ENCODE results near the gene SEMA3A.
"Not testable (repeated sequence)": the region's sequence is repeated elsewhere in the genome, so short reads cannot be mapped to it uniquely, and the experiment has no call there.

SEMA3A gene

DNA sequence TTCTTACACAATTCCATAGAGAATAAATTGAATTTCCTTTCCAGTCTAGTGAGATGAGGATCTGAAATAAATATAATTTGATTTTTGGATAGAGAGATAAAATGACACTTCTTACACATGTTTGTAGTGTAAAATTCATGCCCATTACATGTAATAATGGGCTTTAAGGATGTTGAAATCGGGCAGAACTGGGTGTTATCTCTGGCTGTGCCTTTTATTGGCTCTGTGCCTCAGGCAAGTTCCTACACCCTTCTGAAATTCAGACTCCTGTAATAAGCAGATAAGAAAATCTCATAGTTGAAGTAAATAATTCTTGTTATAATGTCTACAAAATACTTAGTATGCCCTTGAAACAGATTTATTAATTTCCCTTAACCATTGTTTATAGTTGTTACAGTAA, 125.6 kb downstream of the SEMA3A start:
- DNase-seq (ENCODE audit: low read depth, low spot score): no peak

DNA sequence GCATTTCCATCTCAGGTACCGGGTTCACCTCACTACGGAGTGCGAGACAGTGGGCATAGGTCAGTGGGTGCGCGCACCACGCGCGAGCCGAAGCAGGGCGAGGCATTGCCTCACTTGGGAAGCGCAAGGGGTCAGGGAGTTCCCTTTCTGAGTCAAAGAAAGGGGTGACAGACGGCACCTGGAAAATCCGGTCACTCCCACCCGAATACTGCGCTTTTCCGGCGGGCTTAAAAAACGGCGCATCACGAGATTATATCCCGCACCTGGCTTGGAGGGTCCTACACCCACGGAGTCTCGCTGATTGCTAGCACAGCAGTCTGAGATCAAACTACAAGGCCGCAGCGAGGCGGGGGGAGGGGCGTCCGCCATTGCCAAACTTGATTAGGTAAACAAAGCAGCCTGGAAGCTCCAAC, 132.1 kb downstream of the SEMA3A start:
- not testable (repeated sequence) for DNase-seq (ENCODE audit: low read depth, low spot score)

DNA sequence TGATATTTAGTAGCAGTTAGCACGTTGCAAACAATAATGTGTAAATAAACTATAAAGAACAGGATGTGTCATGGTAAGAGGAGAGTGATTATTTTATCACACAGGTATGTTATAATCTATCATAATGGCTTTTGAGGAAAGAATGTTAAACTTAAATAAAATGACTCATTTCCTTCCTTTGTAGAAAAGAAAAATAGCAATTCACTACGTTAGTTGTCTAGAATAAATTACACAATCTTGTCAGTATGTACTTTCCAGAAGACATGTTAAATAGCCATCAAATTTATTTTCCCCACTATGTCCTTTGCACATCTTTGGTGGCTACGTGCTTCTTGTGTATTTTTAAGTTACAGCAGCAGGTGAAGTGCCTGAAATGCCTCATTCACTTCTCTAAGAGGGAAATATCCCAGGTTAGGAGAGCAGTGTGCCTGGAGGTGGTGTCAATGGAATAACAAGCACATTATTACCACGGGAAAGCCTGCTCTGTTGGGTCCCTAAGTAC, 133.8 kb downstream of the SEMA3A start:
- peak; percentile 26 for DNase-seq (ENCODE audit: low read depth, low spot score)

DNA sequence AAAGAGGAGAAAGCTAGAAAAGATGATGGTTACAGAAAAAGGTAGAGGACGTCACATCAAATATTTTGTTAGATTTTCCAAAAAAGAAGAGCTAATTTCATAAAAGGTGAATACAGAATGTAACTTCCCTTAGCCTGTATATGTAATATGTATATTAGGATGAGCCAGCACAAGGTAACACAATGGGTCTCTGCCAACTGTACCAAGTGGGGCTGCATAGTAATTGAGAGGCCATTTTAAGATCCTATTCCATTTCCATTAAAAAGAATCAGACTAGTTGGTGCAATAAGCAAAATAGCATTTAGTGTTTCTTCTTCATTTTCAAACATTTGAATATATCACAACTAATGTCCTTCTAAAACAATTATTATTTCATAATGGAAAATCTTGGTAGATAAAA, 134.6 kb downstream of the SEMA3A start:
- DNase-seq (ENCODE audit: low read depth, low spot score): no peak

DNA sequence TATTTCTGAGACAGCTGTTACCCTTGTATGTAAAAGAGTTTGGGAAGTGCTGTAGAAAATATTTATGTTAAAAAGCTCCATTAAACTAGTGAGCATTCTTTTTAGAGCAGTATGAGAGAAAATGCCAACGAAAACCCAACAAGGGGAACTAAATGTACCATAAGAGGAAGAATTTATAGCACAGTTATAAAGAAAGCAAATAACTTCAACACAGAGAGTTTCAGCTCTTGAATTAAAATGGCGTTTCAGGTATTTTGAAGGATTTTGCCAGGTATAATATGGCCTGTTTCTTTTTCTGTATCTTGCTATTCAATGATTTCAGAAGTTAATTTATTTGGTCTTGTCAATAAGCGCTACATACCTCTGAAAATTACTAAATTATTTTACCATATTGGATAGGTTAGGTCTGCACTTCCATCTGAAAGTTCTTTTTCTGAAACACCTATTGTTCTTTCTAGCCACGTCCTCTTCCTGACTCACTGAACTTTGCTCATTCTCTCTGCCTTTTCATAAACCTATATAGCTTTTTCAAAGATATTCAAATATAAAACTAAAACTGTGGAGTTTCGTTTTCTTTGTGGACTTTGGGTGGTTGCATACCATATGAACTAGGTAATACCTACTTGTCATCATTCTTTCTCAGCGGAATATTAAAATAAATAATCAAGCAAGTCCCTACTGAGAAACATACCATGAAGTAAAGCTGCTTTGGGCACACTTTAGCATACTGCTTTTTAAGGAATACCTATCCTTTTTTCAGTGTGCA, 136.1 kb downstream of the SEMA3A start:
- DNase-seq (ENCODE audit: low read depth, low spot score): peak; percentile 55

DNA sequence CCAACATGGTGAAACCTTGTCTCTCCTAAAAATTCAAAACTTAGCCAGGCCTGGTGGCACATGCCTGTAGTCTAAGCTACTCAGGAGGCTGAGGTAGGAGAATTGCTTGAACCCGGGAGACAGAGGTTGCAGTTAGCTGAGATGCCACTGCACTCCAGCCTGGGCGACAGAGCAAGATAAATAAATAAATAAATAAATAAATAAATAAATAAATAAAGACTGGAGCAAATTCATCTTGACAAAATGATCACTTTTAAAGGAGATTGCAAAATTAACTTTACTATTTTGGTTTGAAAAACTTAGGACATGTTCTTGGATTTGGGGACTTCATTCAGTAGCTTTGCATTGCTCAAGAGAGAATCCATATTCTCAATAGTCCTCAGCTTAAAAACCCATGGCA, 137.0 kb downstream of the SEMA3A start:
- no peak for DNase-seq (ENCODE audit: low read depth, low spot score)

DNA sequence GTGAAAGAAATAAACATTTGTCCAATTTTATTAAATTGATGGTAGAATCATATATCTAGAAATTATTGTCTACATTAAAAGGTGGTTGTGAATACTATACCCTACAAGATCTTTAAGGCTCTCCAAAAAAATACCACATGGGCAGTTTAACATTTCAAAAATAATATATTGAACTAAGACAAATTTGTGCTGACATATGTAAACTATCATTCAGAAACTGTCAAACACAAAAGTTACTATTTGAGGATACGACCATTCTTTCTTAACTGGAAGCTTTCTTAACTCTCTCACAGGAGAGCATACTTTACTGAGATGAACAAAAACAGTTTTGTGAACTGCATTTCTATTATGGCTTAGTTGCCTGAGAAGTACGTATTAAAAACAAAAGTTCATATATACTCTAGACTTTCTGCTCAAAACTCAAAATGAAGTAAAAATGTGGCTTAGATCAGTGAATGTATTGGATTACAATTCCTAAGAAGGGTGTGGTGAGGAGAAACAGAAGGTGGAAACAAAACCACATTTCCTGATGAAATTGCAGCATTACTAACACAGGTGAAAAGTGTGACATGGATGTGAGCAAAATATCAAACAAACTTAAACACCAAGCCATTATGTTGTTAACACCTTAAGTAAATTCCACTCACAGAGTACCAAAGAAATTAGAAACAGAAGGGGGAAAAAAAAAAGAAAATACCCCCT, 138.5 kb downstream of the SEMA3A start:
- no peak for DNase-seq (ENCODE audit: low read depth, low spot score)

DNA sequence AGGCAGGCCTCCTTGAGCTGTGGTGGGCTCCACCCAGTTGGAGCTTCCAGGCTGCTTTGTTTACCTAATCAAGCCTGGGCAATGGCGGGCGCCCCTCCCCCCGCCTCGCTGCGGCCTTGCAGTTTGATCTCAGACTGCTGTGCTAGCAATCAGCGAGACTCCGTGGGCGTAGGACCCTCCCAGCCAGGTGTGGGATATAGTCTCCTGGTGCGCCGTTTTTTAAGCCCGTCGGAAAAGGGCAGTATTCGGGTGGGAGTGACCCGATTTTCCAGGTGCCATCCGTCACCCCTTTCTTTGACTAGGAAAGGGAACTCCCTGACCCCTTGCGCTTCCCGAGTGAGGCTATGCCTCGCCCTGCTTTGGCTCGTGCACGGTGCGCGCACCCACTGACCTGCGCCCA, 139.4 kb downstream of the SEMA3A start:
- DNase-seq (ENCODE audit: low read depth, low spot score): not testable (repeated sequence)

DNA sequence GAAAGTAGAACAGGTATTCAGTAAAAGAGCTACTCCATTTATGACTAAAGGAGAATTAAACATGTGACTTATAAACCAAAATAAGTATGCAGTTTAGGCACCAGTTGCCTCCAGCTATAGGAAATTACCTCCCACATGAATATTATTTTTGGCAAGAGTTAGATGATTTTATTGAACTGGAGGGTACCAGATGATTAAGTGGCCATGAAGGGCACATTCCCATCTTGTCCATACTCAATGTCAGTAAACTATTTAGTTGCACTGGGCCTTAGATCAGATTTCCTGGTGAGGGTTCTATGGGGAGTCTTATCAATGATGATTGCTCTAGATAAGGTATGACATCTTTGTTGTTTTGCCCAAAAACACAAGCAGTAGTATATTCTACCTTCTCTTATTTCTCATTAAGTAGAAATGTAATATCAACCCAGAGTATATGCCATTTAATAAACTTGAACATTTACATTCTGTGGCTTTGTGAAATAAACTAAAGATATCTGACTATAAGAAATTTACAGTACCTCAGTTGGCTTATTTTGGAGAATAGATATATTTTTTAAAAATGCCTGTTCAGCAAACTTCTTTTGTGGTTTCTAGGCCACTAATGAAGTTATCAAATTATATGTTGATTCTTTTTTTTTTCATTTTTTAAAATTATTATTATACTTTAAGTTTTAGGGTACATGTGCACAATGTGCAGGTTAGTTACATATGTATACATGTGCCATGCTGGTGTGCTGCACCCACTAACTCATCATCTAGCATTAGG, 145.3 kb downstream of the SEMA3A start:
- no peak for DNase-seq (ENCODE audit: low read depth, low spot score)

DNA sequence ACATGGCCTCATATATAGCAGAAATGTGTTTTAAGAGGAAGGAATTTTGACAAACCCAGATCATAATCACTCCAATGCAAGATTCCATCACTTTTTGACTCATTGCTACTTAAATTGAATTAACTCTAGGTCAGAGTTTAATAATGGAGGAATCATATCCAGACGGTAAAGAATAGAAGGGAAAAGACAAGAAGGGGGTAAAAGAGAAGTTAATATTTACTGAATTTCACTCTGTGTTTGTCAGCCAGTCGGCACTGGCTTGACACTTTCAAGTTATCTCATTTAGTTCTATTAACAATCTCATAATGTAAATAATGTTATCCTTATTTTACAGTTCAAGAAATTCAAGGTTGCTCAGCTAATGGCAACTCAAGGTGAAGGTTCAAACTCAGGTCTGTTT, 147.5 kb downstream of the SEMA3A start:
- DNase-seq (ENCODE audit: low read depth, low spot score): no peak

DNA sequence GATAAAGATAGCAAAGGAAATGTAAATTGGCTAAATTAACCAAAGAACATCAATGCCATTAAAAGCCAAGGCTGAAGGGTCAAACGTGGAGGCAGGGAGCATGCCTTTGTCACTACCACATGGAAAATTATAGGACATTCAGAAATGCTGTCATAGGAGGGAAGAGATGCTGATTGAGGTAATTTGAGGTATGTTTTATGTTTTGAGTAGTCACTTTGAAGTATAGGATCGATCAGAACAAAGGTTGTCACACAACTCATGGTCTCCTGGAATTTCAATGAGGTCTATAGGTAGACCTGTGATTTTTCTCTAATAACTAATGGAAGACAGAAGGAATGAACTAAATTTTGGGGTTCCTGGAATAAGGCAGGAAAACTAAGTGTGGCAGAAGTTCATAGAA, 149.8 kb downstream of the SEMA3A start:
- DNase-seq (ENCODE audit: low read depth, low spot score): no peak

DNA sequence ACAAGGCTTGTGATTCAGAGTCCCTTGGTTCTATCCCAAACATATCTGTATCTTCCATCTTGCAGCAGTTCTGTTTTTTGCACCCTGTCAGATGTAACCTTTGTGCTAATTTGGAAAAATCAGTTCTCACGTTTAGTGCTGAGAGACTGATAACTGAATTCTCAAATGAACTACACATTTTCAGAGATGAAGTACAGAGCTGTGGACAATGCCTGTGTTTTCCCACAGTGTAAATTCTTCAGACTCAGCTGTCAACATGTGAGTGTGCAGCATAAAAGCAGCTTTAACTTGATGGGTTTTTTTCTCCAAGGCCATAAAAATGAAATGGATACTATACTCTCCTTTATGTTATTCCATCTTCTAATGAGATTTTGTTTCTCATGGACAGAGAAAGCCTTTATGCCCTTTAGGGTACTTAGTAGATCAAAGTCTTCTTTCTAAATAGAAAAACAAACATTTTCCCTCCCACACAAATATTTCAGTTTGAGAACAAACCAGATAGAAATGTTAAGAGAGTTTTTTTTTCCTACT, 150.9 kb downstream of the SEMA3A start:
- DNase-seq (ENCODE audit: low read depth, low spot score): no peak

DNA sequence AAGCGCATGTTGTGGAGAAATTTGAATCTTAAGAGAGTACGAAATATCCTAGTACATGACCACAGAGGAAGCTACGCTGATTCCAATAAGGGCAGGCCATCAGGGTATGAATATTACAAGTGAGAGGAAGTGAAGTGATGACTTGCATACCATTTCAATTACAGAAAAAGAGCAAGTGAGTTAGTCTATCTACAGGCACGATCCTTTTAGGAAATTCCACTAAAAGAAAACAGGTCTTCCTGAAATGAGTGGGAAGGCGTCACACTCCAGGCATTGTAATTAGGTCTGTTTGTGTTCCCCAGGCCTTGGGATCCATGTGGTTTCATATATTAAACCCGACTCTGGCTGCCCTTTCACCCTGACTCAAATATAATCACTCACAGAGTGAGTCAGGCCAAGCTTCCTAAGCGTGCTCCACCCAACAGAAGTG, 152.5 kb downstream of the SEMA3A start:
- DNase-seq (ENCODE audit: low read depth, low spot score): peak; percentile 57

DNA sequence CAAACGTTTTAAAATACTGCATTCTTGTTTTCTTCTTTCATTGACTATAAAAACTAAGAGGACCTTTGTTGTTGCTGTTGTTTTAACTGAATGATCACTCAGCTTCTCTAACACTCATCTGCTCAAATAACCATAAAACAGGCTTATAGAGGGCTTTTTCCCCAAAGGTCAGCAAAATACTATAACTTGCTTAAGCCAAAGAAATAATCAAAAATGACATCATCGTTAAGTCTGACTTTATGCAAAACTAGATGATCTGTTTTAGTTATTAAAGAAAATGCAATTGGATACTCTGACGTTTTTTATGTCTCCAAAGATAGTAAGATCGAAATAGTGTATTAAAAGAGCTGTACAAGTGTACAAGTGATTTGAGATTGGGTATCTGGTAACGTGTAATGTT, 152.9 kb downstream of the SEMA3A start:
- no peak for DNase-seq (ENCODE audit: low read depth, low spot score)

DNA sequence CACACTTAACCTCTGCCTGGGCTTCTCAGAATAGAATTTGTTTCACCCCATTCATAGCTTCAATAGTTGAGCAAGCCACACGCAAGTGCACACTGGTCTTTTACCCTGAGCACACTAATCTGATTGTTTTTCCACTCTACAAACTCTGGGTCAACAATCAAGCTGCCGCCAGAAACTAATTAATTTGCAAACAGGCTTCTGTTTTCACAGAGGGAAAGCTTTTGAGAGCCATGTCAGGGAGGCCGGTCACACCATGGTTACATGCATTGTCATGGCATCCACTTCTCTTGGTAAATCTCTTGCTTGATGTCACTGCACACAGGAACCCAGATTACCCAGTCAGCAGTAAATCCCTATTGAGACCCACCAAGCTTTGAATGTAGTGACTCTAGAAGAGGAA, 154.2 kb downstream of the SEMA3A start:
- peak; percentile 34 for DNase-seq (ENCODE audit: low read depth, low spot score)

DNA sequence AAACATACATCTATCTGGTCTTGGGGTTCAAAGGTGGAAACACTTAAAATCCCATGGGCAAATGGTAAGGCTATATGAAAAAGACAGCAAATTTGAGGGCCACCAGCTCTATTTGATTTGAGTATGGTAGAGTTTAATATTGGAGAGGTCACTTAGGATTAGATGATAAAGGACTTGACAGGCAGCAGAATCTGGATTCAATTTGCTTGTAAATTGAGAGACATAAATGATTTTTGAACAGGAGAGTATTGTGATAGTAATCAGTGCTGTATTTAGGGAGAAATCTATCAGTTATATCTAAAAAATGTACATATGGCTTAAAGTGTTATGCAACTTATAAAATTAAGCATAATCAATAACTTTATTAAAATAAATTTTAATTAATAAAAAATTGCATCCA, 155.2 kb downstream of the SEMA3A start:
- DNase-seq (ENCODE audit: low read depth, low spot score): no peak

DNA sequence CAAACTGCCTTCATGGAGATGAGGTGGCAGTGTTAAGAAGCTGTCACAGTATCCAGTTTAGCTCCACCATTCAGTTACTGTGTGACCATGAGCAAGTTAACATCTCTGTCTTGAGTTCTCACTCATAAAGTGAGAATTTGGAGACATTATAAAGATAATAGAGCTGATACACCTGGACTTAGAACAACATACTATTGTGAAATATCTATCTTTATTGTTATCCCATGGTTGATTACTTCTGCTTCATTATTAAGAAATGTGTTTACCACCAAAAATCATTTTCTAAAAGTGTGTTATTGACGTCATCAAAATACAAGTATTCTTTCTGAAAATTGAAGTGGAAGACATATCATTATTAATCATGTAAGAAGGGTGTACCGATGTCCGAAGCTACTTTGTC, 166.9 kb downstream of the SEMA3A start:
- no peak for DNase-seq (ENCODE audit: low read depth, low spot score)

DNA sequence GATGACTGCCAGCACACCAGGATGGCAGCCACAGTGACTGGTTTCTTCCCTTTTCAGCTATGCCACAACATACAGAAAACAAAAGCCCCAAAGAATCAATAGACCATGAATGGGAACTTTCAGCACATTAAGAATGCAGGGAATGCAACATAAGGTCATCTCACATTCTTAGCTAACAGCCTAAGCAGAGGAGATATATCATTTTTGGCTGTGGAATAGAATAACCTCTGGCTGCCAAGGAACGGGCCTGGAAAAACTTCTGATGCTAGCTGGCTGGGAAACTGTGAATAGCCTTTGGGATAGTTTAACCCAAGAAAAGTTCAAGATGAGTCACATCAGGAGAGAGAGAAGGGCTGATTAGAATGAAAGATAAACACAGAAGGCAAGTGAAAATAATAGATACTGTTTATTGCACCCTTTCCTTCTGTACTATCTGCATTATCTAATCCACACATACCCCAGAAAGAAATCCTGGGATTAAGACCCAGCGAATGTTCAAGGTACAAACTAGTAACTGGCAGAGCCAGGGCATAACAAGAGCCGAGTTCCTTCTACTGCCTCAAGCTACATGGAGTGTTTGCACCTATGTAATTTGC, 169.2 kb downstream of the SEMA3A start:
- peak; percentile 95 for DNase-seq (ENCODE audit: low read depth, low spot score)

DNA sequence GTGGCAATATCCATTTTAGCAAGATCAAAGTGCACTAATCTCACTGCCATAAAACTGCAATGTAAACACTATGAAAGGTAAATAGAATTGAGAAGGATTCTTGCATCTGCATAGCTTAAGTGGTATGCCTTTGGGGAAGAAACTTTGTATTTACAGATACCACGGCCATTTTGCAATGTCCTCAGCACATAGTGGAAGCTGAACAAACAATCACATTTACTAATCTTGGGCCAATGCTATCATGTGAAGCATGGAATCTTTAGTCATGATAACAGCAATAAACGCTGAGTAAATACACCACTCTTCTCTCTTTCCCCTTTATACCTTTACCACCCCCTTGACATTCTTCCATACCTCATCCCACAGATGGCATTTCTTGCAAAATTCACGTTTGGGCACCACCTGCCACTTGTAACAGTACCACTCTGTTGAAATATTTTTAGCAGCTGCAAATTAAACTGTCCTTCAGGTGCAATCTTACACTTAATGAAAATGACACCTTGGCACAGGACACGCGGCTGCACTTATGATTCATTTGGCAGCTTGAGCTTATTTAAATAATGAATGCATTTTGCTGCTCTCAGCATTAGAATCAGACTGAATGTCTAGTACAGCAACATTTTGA, 171.8 kb downstream of the SEMA3A start:
- DNase-seq (ENCODE audit: low read depth, low spot score): peak; percentile 40

DNA sequence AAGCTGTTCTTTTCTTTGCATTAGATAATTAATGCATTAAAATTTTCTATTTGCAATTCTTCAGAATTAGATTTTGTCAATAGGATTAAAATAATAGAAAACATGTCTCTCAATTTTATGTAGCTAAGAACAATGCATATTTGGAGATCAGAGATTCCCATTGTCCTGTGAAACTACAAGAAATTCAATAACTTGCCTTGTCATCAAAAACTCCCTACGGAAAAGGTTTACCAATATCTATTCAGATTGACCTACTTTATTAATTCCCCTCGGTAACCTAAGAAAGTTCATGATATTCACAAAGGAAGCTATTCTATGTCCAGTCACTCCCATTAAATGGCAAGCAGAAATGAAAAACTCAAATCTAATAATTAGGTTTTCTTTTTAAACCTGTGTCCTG, 172.6 kb downstream of the SEMA3A start:
- no peak for DNase-seq (ENCODE audit: low read depth, low spot score)

DNA sequence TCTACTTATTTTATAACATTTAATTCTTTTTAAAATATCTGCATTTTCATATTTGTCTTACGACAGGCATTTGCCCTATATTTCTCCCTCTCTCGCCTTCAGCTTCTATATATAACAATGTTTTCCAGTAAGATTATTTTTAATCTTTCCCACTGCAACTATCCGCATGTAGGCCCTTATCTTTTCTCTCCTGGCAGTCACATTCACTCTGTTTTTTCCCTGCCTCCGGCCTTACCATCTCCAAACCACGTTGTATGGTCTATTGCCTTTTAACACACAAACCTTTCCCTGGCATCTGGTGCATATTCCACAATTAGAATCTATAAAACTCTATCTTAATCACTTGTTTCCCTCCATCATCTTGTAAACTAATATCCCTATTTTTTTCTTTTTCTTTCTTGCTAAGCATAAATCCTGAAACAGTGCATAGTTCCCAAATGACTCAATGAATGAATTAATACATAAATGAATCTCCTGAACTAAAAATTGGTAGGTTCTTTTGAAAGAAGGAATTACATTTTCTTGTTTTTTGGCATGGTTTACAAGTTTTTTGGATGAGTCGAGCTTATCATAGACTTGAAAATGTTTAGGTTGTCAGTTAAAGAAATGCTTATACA, 173.2 kb downstream of the SEMA3A start:
- peak; percentile 50 for DNase-seq (ENCODE audit: low read depth, low spot score)
